ENCODE data around the gene SESN1. TPM values are rescaled to one million over a fixed set of nuclear protein-coding genes. Genes with fewer than 3 reads are reported as not detected.
A peak's percentile ranks its signal among the peaks of the same experiment; 100 is the strongest.
"Not testable (repeated sequence)": the region's sequence is repeated elsewhere in the genome, so short reads cannot be mapped to it uniquely, and the experiment has no call there.

Gene SESN1
- total RNA-seq, 2 donors from 2014 or later, result 69.6 to 97.3 TPM

GRCh38 chr6:109091314-109092024 lies 3.2 kb downstream of the SESN1 start:
- peak overlapping the region; percentile 79 for H3K4me3 Mint-ChIP-seq
- H3K27me3 Mint-ChIP-seq, result no peaks in the 10 kb centered on the region
- no peaks in the 10 kb centered on the region for H3K36me3 Mint-ChIP-seq (ENCODE audit: low read depth)
- DNase-seq (no peak), ATAC-seq (no peak)
- peak overlapping the region; percentile 90 for H3K27ac Mint-ChIP-seq
- no peaks in the 10 kb centered on the region for H3K9me3 ChIP-seq (ENCODE audit: control insufficient read depth, low read length, poor library complexity, severe bottlenecking)
- peaks cover 53% of the 10 kb centered on the region for H3K4me1 Mint-ChIP-seq

GRCh38 chr6:109088995-109089394 lies 5.7 kb downstream of the SESN1 start:
- Mint-ChIP-seq H3K4me3 (no peak overlapping the region), H3K36me3 (ENCODE audit: low read depth) (no peaks in the 10 kb centered on the region), H3K4me1 (peaks cover 42% of the 10 kb centered on the region), H3K27me3 (no peaks in the 10 kb centered on the region), H3K27ac (no peak overlapping the region)
- ATAC-seq (no peak), DNase-seq (no peak)
- no peaks in the 10 kb centered on the region for H3K9me3 ChIP-seq (ENCODE audit: control insufficient read depth, low read length, poor library complexity, severe bottlenecking)

DNA sequence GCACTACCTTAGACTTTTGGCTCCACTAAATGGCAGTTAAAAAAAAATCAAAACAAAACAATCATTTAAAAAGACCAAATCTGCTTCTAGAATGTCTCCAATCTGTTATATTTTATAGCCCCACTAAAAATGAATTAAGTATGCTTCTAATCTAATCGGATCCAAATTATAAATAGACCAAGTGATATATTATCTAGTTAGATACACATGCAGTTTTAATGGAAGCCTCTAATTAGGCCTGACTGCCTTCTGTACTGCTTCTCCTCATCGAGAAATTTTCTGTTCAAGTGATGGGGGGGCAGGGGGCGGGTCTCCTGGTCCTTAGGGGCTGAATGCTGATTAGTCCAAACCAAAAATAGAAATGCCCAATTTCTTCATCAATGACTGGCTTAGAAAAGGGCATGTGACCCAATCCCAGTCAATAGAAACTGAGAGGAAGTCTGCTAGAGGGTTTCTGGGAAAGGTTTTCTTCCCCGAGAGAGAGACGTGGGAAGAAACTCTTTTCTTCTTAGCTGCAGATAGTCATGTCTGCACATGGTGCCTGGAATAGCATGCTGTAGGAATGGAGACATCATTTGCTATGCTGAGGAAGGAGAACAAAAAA lies 6.9 kb downstream of the SESN1 start:
- H3K27me3 Mint-ChIP-seq, result no peaks in the 10 kb centered on the region
- no peak for ATAC-seq
- peaks cover 36% of the 10 kb centered on the region for H3K4me1 Mint-ChIP-seq
- H3K36me3 Mint-ChIP-seq (ENCODE audit: low read depth), result no peaks in the 10 kb centered on the region
- no peak overlapping the region for H3K4me3 Mint-ChIP-seq
- H3K9me3 ChIP-seq (ENCODE audit: control insufficient read depth, low read length, poor library complexity, severe bottlenecking), result no peaks in the 10 kb centered on the region
- DNase-seq, result no peak
- H3K27ac Mint-ChIP-seq, result no peak overlapping the region

GRCh38 chr6:109084146-109084545 lies 10.5 kb downstream of the SESN1 start:
- not testable (repeated sequence) for H3K27me3 Mint-ChIP-seq; H3K9me3 ChIP-seq (ENCODE audit: control insufficient read depth, low read length, poor library complexity, severe bottlenecking); H3K36me3 Mint-ChIP-seq (ENCODE audit: low read depth); H3K4me3 Mint-ChIP-seq; DNase-seq; ATAC-seq; H3K27ac Mint-ChIP-seq
- H3K4me1 Mint-ChIP-seq, result peaks cover 10% of the 10 kb centered on the region

DNA sequence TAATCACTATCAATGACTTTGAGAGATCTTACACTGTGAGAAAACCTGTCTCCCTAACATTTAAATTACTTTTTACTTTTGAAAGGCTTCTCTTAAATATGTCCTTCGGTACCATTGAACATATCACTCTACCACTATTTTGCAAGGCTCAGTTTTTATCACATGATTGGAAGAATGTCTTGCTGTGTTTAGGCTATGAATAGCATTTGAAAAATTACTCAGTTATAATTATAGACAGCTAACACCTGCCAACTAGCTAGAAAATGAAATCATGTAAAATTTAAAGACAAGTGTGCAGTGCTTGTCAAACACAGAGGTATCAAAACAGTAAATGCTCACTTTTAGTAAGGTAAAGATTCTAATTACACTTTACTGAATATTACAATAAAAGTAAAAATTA lies 11.0 kb downstream of the SESN1 start:
- Mint-ChIP-seq H3K4me3 (no peak overlapping the region), H3K27me3 (no peaks in the 10 kb centered on the region), H3K36me3 (ENCODE audit: low read depth) (no peaks in the 10 kb centered on the region), H3K4me1 (peaks cover 7% of the 10 kb centered on the region), H3K27ac (no peak overlapping the region)
- no peak for ATAC-seq
- DNase-seq, result no peak
- H3K9me3 ChIP-seq (ENCODE audit: control insufficient read depth, low read length, poor library complexity, severe bottlenecking), result no peaks in the 10 kb centered on the region

- ATAC-seq (no peak), DNase-seq (no peak)
- Mint-ChIP-seq H3K27ac (no peak overlapping the region), H3K27me3 (no peaks in the 10 kb centered on the region), H3K36me3 (ENCODE audit: low read depth) (no peaks in the 10 kb centered on the region), H3K4me3 (no peak overlapping the region), H3K4me1 (peaks cover under 1% of the 10 kb centered on the region)
- H3K9me3 ChIP-seq (ENCODE audit: control insufficient read depth, low read length, poor library complexity, severe bottlenecking), result no peaks in the 10 kb centered on the region
Observed at GRCh38 chr6:109082188-109082577, 12.5 kb downstream of the SESN1 start.

DNA sequence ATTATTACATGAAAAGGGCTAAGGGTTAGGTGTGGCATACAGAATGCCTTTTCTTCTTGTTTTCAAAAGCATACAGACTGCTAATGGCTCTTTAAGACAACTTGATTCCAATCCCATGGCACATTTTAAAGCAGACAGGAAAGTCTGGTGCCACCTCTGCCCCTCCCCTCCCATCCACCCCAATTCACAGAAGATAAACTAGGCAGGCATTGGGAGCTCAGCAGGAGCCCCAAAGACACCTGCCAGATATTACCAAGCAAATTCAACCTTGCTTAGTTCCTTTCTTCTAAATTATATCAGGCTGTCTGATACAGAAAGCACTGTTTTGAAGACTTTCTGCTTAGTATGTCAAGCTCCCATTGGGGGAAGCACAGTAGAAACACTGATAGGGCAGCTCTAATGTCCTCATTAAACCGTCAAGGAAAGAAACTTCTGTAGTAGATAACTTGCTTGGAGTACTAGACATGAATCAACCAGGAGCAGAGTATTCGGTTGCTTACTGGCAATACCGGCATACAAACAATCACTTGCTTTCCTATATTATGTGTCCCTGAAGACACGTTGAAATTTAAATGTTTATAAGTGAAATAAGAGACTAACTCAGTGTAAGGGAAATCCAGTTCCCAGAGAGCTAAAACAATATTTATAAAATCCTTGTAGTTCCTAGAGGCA lies 13.0 kb downstream of the SESN1 start:
- no peaks in the 10 kb centered on the region for H3K36me3 Mint-ChIP-seq (ENCODE audit: low read depth)
- no peaks in the 10 kb centered on the region for H3K27me3 Mint-ChIP-seq
- no peaks in the 10 kb centered on the region for H3K9me3 ChIP-seq (ENCODE audit: control insufficient read depth, low read length, poor library complexity, severe bottlenecking)
- DNase-seq (no peak), ATAC-seq (no peak)
- peak overlapping the region; percentile 19 for H3K4me3 Mint-ChIP-seq
- H3K27ac Mint-ChIP-seq, result no peak overlapping the region
- H3K4me1 Mint-ChIP-seq, result peaks cover 1% of the 10 kb centered on the region

DNA sequence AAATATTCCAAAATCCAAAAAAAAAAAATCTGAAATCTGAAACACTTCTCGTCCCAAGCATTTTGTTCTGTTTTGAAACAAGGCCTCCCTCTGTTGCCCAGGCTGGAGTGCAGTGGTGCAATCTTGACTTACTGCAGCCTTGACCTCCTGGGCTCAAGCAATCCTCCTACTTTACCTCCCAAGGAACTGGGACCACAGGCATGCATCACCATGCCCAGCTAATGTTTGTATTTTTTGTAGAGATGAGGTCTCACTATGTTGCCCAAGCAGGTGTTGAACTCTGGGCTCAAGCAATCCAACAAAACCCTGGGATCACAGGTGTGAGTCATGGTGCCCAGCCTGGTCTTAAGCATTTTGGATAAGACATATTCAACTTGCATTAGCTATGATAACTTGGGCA lies 13.6 kb downstream of the SESN1 start:
- H3K4me1 Mint-ChIP-seq, result peaks cover 6% of the 10 kb centered on the region
- no peaks in the 10 kb centered on the region for H3K36me3 Mint-ChIP-seq (ENCODE audit: low read depth)
- H3K9me3 ChIP-seq (ENCODE audit: control insufficient read depth, low read length, poor library complexity, severe bottlenecking), result no peaks in the 10 kb centered on the region
- no peaks in the 10 kb centered on the region for H3K27me3 Mint-ChIP-seq
- no peak overlapping the region for H3K27ac Mint-ChIP-seq
- DNase-seq (no peak), ATAC-seq (no peak)
- H3K4me3 Mint-ChIP-seq, result no peak overlapping the region

DNA sequence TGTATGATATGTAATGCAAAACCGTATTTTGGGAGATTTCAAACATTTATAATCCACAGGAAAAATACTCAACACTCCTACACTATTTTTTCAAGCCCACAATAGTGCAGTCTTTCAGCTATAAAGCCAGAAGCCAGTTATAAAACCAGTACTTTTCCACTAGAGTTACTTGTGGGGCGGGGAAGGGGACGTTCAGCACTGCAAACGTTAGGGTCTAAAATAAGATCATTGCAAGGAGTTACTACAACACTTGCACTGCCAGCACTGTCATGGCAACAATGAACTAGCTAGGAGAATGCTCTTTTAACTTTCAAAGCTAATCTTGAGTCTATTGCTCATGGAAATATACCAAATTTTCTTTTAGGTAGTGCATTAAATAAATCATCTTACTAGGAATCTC lies 14.7 kb downstream of the SESN1 start:
- Mint-ChIP-seq H3K36me3 (ENCODE audit: low read depth) (no peaks in the 10 kb centered on the region), H3K27me3 (no peaks in the 10 kb centered on the region), H3K4me1 (peaks cover 9% of the 10 kb centered on the region), H3K4me3 (no peak overlapping the region), H3K27ac (no peak overlapping the region)
- ATAC-seq (no peak), DNase-seq (no peak)
- H3K9me3 ChIP-seq (ENCODE audit: control insufficient read depth, low read length, poor library complexity, severe bottlenecking), result no peaks in the 10 kb centered on the region

DNA sequence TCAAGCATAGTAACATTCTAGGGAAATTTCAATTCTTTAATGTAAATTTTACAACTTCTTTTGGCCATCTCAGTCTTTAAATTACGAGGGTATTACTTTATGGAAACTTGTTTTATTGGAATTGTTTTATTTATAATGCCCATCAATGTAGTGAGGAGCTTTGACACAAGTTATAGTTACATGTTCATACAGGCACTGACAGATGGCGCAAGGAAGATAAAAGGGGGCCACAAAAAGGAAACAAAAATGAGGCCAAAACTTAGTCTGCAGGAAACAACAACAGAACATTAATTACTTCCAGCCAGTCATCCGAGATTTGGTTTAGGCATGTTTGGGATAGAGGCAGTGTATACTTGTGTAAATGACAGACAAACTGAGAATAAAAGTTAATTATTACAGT lies 18.3 kb downstream of the SESN1 start:
- H3K9me3 ChIP-seq (ENCODE audit: control insufficient read depth, low read length, poor library complexity, severe bottlenecking), result no peaks in the 10 kb centered on the region
- Mint-ChIP-seq H3K36me3 (ENCODE audit: low read depth) (no peaks in the 10 kb centered on the region), H3K4me3 (no peak overlapping the region), H3K4me1 (peaks cover 18% of the 10 kb centered on the region), H3K27me3 (no peaks in the 10 kb centered on the region), H3K27ac (peak overlapping the region; percentile 47)
- ATAC-seq (no peak), DNase-seq (no peak)

GRCh38 chr6:109075934-109076333 lies 18.7 kb downstream of the SESN1 start:
- Mint-ChIP-seq H3K27me3 (no peaks in the 10 kb centered on the region), H3K4me3 (no peak overlapping the region), H3K4me1 (peaks cover 23% of the 10 kb centered on the region), H3K36me3 (ENCODE audit: low read depth) (no peaks in the 10 kb centered on the region), H3K27ac (peak overlapping the region; percentile 47)
- DNase-seq (no peak), ATAC-seq (no peak)
- H3K9me3 ChIP-seq (ENCODE audit: control insufficient read depth, low read length, poor library complexity, severe bottlenecking), result no peaks in the 10 kb centered on the region

DNA sequence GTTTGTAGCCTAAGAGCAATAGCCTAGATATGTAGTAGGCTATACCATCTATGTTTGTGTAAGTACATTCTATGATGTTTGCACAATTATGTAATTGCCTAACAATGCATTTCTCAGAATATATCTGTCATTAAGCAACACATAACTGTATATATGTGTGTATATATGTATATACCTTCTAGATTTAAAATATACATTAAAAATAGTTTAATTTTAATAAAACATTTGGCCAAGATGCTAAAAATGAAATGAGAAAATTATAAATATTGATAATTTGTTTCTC lies 20.6 kb downstream of the SESN1 start:
- Mint-ChIP-seq H3K27ac (no peak overlapping the region), H3K4me1 (peaks cover 29% of the 10 kb centered on the region), H3K27me3 (no peaks in the 10 kb centered on the region), H3K4me3 (no peak overlapping the region), H3K36me3 (ENCODE audit: low read depth) (no peaks in the 10 kb centered on the region)
- DNase-seq (no peak), ATAC-seq (no peak)
- H3K9me3 ChIP-seq (ENCODE audit: control insufficient read depth, low read length, poor library complexity, severe bottlenecking), result no peaks in the 10 kb centered on the region

GRCh38 chr6:109073344-109074132 lies 21.1 kb downstream of the SESN1 start:
- DNase-seq (peak in 1 of 3 donors; percentile 47), ATAC-seq (peak; percentile 69)
- Mint-ChIP-seq H3K4me3 (no peak overlapping the region), H3K27me3 (no peaks in the 10 kb centered on the region), H3K27ac (peak overlapping the region; percentile 56), H3K4me1 (peaks cover 31% of the 10 kb centered on the region), H3K36me3 (ENCODE audit: low read depth) (no peaks in the 10 kb centered on the region)
- no peaks in the 10 kb centered on the region for H3K9me3 ChIP-seq (ENCODE audit: control insufficient read depth, low read length, poor library complexity, severe bottlenecking)

All from T-helper 17 cell (primary cell).